Adrenal gland (tissue), 12 donors: Measurements from ENCODE around the gene APOB. TPM values are rescaled to one million over a fixed set of nuclear protein-coding genes. Genes with fewer than 3 reads are reported as not detected.

Experiments
- DNase-seq, 7 donors: peaks; one replicate each; pipeline ENCODE4 v3.0.0-alpha.2; 2019 to 2020
- H3K27ac ChIP-seq, 5 donors: fragments of 200-600 bp; sonication (generic) in 4 of 5; 1 replicate in 3 of 5; 2 replicates in 2 of 5; pipeline versions ENCODE4 v1.5.1 to v1.8.0; 2016 to 2020; ENCODE audit warnings: mild to moderate bottlenecking in 1 of 5
- H3K27me3 ChIP-seq: fragments of 200-600 bp; 2 replicates; pipeline ENCODE4 v1.8.0; 2021
- H3K36me3 ChIP-seq, 2 donors: fragments of 200-600 bp; replicated peaks in 1 of 2; 1 replicate in 1 of 2; 2 replicates in 1 of 2; pipeline versions ENCODE4 v1.5.1 to v1.8.0; 2018 to 2022
- H3K4me1 ChIP-seq, 2 donors: fragments of 200-600 bp; replicated peaks in 1 of 2; 1 replicate in 1 of 2; 2 replicates in 1 of 2; pipeline versions ENCODE4 v1.5.1 to v1.8.0; 2018 to 2021
- H3K4me3 ChIP-seq, 4 donors: fragments of 200-600 bp; sonication (generic) in 3 of 4; one replicate each; pipeline ENCODE4 v1.5.1; 2016 to 2018
- H3K9me3 ChIP-seq, 3 donors: fragments of 200-600 bp; sonication (generic) in 1 of 3; replicated peaks in 1 of 3; 1 replicate in 2 of 3; 2 replicates in 1 of 3; pipeline versions ENCODE4 v1.5.1 to v1.8.0; 2016 to 2021
- POLR2A ChIP-seq, 2 donors: fragments of 450-650 bp; IDR thresholded peaks; one replicate each; pipeline ENCODE4 v1.6.1; 2017; ENCODE audit warnings: antibody characterized with exemption in 2 of 2, mild to moderate bottlenecking in 2 of 2, moderate library complexity in 1 of 2
- WGBS, 4 donors: extraction: QIAGEN DNeasy Blood & Tissue Kit in 2 of 4; methylation state at CpG; one replicate each; pipeline versions ENCODE4 v1.1.5 to v1.1.7; 2013 to 2017; 5-methylcytosine and 5-hydroxymethylcytosine counted together
- intact Hi-C, 2 donors: fragments of 100-400 bp; cut with DNase I; formaldehyde crosslinking; loops; one replicate each; pipeline versions ENCODE4 v1.14.1 to v1.15.0; 2022 to 2023
- polyA plus RNA-seq, 3 donors: library from polyadenylated mRNA; stranded (reverse); fragments of 200-250 nt in 2 of 3; fragments of 350-450 nt in 1 of 3; fragmentation: Illumina TruSeq in 1 of 3; extraction: RNeasy Lipid Tissue Mini Kit (QIAGEN cat#74804) in 1 of 3; gene quantifications; one replicate each; pipeline ENCODE4 v1.2.3, GENCODE V29; 2013 to 2014
- total RNA-seq, 9 donors: library from RNA; depleted of rRNA in 4 of 9; stranded (reverse); fragments of >200 nt in 4 of 9; fragments of 120-200 nt in 1 of 9; fragmentation: NEBNext Ultra II Directional in 1 of 9; extraction: Animal tissue kit (Norgen Biotek cat#: 25700) in 1 of 9; gene quantifications; one replicate each; pipeline versions ENCODE4 v1.1.0 to v1.2.4, GENCODE V29; 2013 to 2023
- TF ChIP-seq, protein P1 (sequence below), 6 experiments: fragments of 450-650 bp in 4 of 6; fragments of 200-600 bp in 2 of 6; sonication (generic) in 1 of 6; IDR thresholded peaks; 1 replicate in 5 of 6; 2 replicates in 1 of 6; pipeline versions ENCODE4 v1.5.1 to v1.8.0; 2016 to 2021; ENCODE audit warnings: antibody characterized with exemption in 6 of 6, mild to moderate bottlenecking in 2 of 6, moderate library complexity in 1 of 6
- donor health status: healthy with polysubstance abuse.
- donor health status: Bipolar disorder and iron deficiency.
- donor health status: DM: yes; HTN: yes; CAD: no.
- donor health status: DM: no; HTN: no; CAD: no.
- donor health status: DM: no; HTN: no; CAD: no.
- donor health status: DM: yes; HTN: yes; CAD: no.

APOB gene
- total and polyA plus RNA-seq, 12 donors = under 0.01 to 1.9 (median 0.16) TPM; not detected in 1

GRCh38 chr2:21042958-21043743 is 722 bp downstream of the APOB start:
- peak; percentile 34 to 80 (median 59) for DNase-seq
- H3K27me3 ChIP-seq = peaks cover 4% of the 10 kb centered on the region
- no peak overlapping the region for H3K27ac ChIP-seq
- intact Hi-C loops = loop anchor here (2.0 to 10.0 kb wide), 4 partner anchors 72 to 272 kb away; no protein-coding TSS in a partner anchor
- H3K4me3 ChIP-seq = no peak overlapping the region
- TF ChIP-seq, protein P1, sequence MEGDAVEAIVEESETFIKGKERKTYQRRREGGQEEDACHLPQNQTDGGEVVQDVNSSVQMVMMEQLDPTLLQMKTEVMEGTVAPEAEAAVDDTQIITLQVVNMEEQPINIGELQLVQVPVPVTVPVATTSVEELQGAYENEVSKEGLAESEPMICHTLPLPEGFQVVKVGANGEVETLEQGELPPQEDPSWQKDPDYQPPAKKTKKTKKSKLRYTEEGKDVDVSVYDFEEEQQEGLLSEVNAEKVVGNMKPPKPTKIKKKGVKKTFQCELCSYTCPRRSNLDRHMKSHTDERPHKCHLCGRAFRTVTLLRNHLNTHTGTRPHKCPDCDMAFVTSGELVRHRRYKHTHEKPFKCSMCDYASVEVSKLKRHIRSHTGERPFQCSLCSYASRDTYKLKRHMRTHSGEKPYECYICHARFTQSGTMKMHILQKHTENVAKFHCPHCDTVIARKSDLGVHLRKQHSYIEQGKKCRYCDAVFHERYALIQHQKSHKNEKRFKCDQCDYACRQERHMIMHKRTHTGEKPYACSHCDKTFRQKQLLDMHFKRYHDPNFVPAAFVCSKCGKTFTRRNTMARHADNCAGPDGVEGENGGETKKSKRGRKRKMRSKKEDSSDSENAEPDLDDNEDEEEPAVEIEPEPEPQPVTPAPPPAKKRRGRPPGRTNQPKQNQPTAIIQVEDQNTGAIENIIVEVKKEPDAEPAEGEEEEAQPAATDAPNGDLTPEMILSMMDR (IDR thresholded peaks at IDR 0.05) = peak; percentile 89 to 100 (median 97)
- TF ChIP-seq POLR2A (IDR thresholded peaks at IDR 0.05) = no peak
- no peaks in the 10 kb centered on the region for H3K9me3 ChIP-seq
- H3K4me1 ChIP-seq = no peaks in the 10 kb centered on the region
- 30 to 35% (median 32%) methylated on average over 17 to 25 of the region's 25 CpGs for WGBS, 4 donors
- no peaks in the 10 kb centered on the region for H3K36me3 ChIP-seq

GRCh38 chr2:21042708-21042957 is 1.2 kb downstream of the APOB start:
- no peaks in the 10 kb centered on the region for H3K9me3 ChIP-seq
- no peak for DNase-seq
- TF ChIP-seq, protein P1 (IDR thresholded peaks at IDR 0.05) = no peak
- no peak for TF ChIP-seq POLR2A (IDR thresholded peaks at IDR 0.05)
- H3K4me3 ChIP-seq = no peak overlapping the region
- H3K27ac ChIP-seq = no peak overlapping the region
- no peaks in the 10 kb centered on the region for H3K36me3 ChIP-seq
- H3K4me1 ChIP-seq = no peaks in the 10 kb centered on the region
- intact Hi-C loops = loop anchor here (2.0 to 10.0 kb wide), 4 partner anchors 72 to 272 kb away; no protein-coding TSS in a partner anchor
- H3K27me3 ChIP-seq = peaks cover 4% of the 10 kb centered on the region
- WGBS, 4 donors = 18 to 26% (median 24%) methylated on average over 5 of the region's 5 CpGs

GRCh38 chr2:21041943-21042707 is 1.7 kb downstream of the APOB start:
- TF ChIP-seq, protein P1 (IDR thresholded peaks at IDR 0.05) = no peak
- no peak for TF ChIP-seq POLR2A (IDR thresholded peaks at IDR 0.05)
- no peaks in the 10 kb centered on the region for H3K4me1 ChIP-seq
- 67 to 79% (median 75%) methylated on average over 15 to 16 of the region's 16 CpGs for WGBS, 4 donors
- H3K36me3 ChIP-seq = no peaks in the 10 kb centered on the region
- peaks cover 4% of the 10 kb centered on the region for H3K27me3 ChIP-seq
- intact Hi-C loops = loop anchor here (2.0 to 10.0 kb wide), 4 partner anchors 73 to 273 kb away; no protein-coding TSS in a partner anchor
- no peak overlapping the region for H3K27ac ChIP-seq
- no peak for DNase-seq
- H3K4me3 ChIP-seq = no peak overlapping the region
- no peaks in the 10 kb centered on the region for H3K9me3 ChIP-seq

- 68 to 83% (median 71%) methylated on average over 4 of the region's 4 CpGs for WGBS, 4 donors
- no peak for DNase-seq
- Histone ChIP-seq H3K9me3 (no peaks in the 10 kb centered on the region), H3K4me3 (no peak overlapping the region), H3K4me1 (no peaks in the 10 kb centered on the region), H3K27ac (no peak overlapping the region), H3K36me3 (no peaks in the 10 kb centered on the region), H3K27me3 (peaks cover 4% of the 10 kb centered on the region)
- TF ChIP-seq, protein P1 (IDR thresholded peaks at IDR 0.05) = no peak
- TF ChIP-seq POLR2A (IDR thresholded peaks at IDR 0.05) = no peak
- intact Hi-C loops = loop anchor here (5.0 to 10.0 kb wide), 3 partner anchors 73 to 273 kb away; no protein-coding TSS in a partner anchor
These were observed 2.4 kb downstream of the APOB start for GRCh38 chr2:21041462-21041861.
